GM19397 (cell line): Measurements from ENCODE around the gene UQCRQ.

Experiments
- ATAC-seq: cut with Tn5 transposase; IDR thresholded peaks from one replicate; pipeline ENCODE4 v1.9.1; 2021; ENCODE audit warnings: mild to moderate bottlenecking, moderate library complexity; ENCODE audit not compliant: unreplicated experiment

Gene UQCRQ

GRCh38 chr5:132905938-132906337, 39.5 kb downstream of the UQCRQ start:
- ATAC-seq: no peak

- ATAC-seq: no peak
These were observed 40.7 kb downstream of the UQCRQ start for GRCh38 chr5:132907161-132907560.

- ATAC-seq: no peak
These were observed 43.3 kb downstream of the UQCRQ start for GRCh38 chr5:132909702-132910101.

- ATAC-seq: no peak
These were observed 49.2 kb downstream of the UQCRQ start for GRCh38 chr5:132915681-132916080.

- ATAC-seq: no peak
These were observed 49.6 kb downstream of the UQCRQ start for GRCh38 chr5:132916086-132916485.
